ENCODE results near the gene HECTD4. TPM values are rescaled to one million over a fixed set of nuclear protein-coding genes. Genes with fewer than 3 reads are reported as not detected.
A peak's percentile ranks its signal among the peaks of the same experiment; 100 is the strongest.

The HECTD4 gene
- total RNA-seq, 4 donors from 2014 or later, result 15.9 to 72.9 (median 45.2) TPM

DNA sequence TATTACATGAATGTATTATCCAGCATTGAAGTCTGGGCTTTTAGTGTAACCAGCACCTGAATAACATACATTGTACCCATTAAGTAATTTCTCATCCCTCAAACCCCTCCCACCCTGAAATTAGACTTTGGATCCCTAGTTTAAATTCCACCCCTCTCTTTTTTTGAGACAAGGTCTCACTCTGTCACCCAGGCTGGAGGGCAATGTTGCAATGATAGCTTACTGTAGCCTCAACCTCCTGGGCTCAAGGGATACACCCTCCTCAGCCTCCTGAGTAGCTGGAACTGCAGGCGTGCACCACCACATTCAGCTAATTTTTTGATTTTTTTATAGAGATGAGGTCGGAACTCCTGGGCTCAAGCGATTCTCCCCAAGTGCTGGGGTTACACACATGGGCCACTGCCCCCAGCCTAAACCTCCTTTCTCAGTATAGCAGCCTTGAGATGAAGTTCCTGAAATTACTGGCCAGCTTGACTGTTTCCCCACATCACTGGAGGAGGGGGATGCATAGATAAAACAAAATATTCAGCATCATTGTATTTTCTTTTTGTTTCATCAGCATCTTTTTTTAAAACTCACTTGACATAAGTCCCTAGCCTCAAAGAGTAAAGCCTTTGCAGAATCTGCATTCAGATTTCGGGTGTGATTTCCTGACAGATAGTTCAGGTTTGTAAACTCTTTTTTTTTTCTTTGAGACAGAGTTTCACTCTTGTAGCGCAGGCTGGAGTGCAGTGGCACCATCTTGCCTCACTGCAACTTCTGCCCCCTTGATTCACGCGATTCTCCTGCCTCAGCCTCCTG is 43.6 kb upstream of the HECTD4 start:
- Histone ChIP-seq H3K4me1 (no peaks in the 10 kb centered on the region), H3K27me3 (no peaks in the 10 kb centered on the region), H3K4me3 (no peak overlapping the region), H3K27ac (no peak overlapping the region), H3K9me3 (no peaks in the 10 kb centered on the region), H3K36me3 (no peaks in the 10 kb centered on the region)
- no peak for DNase-seq
- TF ChIP-seq, protein P1, sequence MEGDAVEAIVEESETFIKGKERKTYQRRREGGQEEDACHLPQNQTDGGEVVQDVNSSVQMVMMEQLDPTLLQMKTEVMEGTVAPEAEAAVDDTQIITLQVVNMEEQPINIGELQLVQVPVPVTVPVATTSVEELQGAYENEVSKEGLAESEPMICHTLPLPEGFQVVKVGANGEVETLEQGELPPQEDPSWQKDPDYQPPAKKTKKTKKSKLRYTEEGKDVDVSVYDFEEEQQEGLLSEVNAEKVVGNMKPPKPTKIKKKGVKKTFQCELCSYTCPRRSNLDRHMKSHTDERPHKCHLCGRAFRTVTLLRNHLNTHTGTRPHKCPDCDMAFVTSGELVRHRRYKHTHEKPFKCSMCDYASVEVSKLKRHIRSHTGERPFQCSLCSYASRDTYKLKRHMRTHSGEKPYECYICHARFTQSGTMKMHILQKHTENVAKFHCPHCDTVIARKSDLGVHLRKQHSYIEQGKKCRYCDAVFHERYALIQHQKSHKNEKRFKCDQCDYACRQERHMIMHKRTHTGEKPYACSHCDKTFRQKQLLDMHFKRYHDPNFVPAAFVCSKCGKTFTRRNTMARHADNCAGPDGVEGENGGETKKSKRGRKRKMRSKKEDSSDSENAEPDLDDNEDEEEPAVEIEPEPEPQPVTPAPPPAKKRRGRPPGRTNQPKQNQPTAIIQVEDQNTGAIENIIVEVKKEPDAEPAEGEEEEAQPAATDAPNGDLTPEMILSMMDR (IDR thresholded peaks at IDR 0.05), result no peak
- TF ChIP-seq POLR2A (IDR thresholded peaks at IDR 0.05), result no peak
- intact Hi-C loops (cut with DNase I; ENCODE audit: low total_unique reads), result no loop called here

DNA sequence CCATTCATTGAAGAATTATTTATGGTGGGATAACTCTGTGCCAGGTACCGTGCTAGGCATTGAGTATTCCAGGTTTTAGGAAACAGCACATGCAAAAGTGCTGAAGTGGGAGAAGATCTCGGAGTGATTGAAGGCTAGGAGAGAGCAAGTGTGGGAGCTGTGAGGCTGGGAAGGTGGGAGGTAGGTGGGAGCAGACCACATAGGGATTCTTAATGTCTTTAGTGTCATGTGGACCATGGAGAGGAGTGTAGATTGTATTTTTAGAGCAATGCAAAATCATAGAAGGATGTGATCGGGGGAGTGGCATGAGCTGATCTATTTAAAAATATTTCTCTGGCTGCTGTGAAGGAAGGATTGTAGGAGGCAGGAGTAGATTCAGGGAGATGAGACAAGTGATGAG is 41.9 kb upstream of the HECTD4 start:
- H3K27me3 ChIP-seq, result no peaks in the 10 kb centered on the region
- intact Hi-C loops (cut with DNase I; ENCODE audit: low total_unique reads), result no loop called here
- no peaks in the 10 kb centered on the region for H3K36me3 ChIP-seq
- no peaks in the 10 kb centered on the region for H3K4me1 ChIP-seq
- H3K27ac ChIP-seq, result no peak overlapping the region
- no peak overlapping the region for H3K4me3 ChIP-seq
- H3K9me3 ChIP-seq, result no peaks in the 10 kb centered on the region
- TF ChIP-seq, protein P1 (IDR thresholded peaks at IDR 0.05), result no peak
- TF ChIP-seq POLR2A (IDR thresholded peaks at IDR 0.05), result no peak
- no peak for DNase-seq

DNA sequence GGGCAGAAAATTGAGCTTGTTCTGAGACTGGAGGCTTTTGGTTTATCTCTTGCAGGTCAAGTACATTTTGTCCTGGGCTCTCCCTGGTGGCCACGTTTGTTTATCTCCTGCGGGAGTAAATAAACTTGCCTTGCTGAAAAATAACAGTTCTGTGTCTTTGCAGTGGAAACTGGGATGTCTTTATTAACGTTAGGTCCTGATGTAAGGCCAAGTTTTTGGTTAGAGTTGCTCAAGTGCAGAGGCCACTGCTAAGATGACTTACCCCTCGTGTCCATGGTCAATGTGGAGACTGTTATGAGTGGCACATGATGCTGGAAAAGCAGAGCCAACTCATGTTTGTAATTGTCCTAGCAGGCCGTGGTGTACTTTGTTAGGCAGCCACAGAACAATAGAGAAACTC is 40.3 kb upstream of the HECTD4 start:
- no peak overlapping the region for H3K4me3 ChIP-seq
- H3K36me3 ChIP-seq, result no peaks in the 10 kb centered on the region
- H3K9me3 ChIP-seq, result no peaks in the 10 kb centered on the region
- intact Hi-C loops (cut with DNase I; ENCODE audit: low total_unique reads), result no loop called here
- TF ChIP-seq, protein P1 (IDR thresholded peaks at IDR 0.05), result no peak
- no peak for TF ChIP-seq POLR2A (IDR thresholded peaks at IDR 0.05)
- no peak for DNase-seq
- no peaks in the 10 kb centered on the region for H3K4me1 ChIP-seq
- no peaks in the 10 kb centered on the region for H3K27me3 ChIP-seq
- peak overlapping the region in 1 of 2 donors; percentile 19 for H3K27ac ChIP-seq

GRCh38 chr12:112421363-112421762 is 39.1 kb upstream of the HECTD4 start:
- no peak for DNase-seq
- intact Hi-C loops (cut with DNase I; ENCODE audit: low total_unique reads), result no loop called here
- Histone ChIP-seq H3K27me3 (no peaks in the 10 kb centered on the region), H3K27ac (no peak overlapping the region), H3K4me1 (no peaks in the 10 kb centered on the region), H3K4me3 (no peak overlapping the region), H3K36me3 (no peaks in the 10 kb centered on the region), H3K9me3 (no peaks in the 10 kb centered on the region)
- no peak for TF ChIP-seq POLR2A (IDR thresholded peaks at IDR 0.05)
- TF ChIP-seq, protein P1 (IDR thresholded peaks at IDR 0.05), result no peak

- no peaks in the 10 kb centered on the region for H3K4me1 ChIP-seq
- TF ChIP-seq, protein P1 (IDR thresholded peaks at IDR 0.05), result no peak
- TF ChIP-seq POLR2A (IDR thresholded peaks at IDR 0.05), result no peak
- H3K27ac ChIP-seq, result no peak overlapping the region
- H3K36me3 ChIP-seq, result no peaks in the 10 kb centered on the region
- no peaks in the 10 kb centered on the region for H3K9me3 ChIP-seq
- H3K27me3 ChIP-seq, result no peaks in the 10 kb centered on the region
- DNase-seq, result no peak
- intact Hi-C loops (cut with DNase I; ENCODE audit: low total_unique reads), result no loop called here
- no peak overlapping the region for H3K4me3 ChIP-seq
Observed at GRCh38 chr12:112420740-112421139, 38.5 kb upstream of the HECTD4 start.
